Measurements from ENCODE around the gene HCFC1R1. TPM values are rescaled to one million over a fixed set of nuclear protein-coding genes. Genes with fewer than 3 reads are reported as not detected.

HCFC1R1 gene
- total RNA-seq, 3 donors from 2014 or later (not counting 1 experiment from before 2014, with no cell fraction given): 15.4 to 21.8 (median 16.0) TPM

DNA sequence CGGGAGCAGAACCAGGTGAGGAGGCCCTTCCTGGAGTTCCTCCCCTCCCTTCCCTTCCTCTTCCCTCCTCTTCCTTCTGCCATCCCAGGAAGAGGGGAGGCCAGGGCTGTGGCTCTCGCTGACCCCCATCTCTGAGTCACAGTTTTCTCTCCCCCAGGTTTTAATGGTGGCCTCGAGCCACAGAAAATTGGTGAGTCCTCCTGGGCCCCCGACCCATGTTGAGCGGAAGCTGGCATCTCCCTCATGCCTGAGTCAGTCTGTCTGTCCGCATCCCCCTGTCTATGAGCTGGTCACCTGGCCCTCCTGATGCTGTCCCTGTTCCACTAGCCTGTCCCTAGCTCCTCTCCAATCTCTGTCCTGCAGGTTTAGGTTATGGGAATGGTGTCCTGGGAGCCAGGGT, 23.8 kb downstream of the HCFC1R1 start:
- no peaks in the 10 kb centered on the region for H3K36me3 Mint-ChIP-seq
- intact Hi-C loops (cut with micrococcal nuclease): no loop called here
- ATAC-seq (no peak), DNase-seq (no peak)
- H3K4me1 Mint-ChIP-seq: peaks cover 0 to 4% of the 10 kb centered on the region in 2 donors
- H3K4me3 Mint-ChIP-seq: no peak overlapping the region
- Histone ChIP-seq H3K4me3 (ENCODE audit: low read length) (no peak overlapping the region), H3K36me3 (ENCODE audit: control insufficient read depth, insufficient read depth, low read length) (no peaks in the 10 kb centered on the region), H3K27ac (ENCODE audit: low read length) (no peak overlapping the region), H3K27me3 (ENCODE audit: control insufficient read depth, insufficient read depth, low read length) (no peaks in the 10 kb centered on the region), H3K9me3 (ENCODE audit: control insufficient read depth, insufficient read depth, low read length) (no peaks in the 10 kb centered on the region), H3K4me1 (ENCODE audit: control insufficient read depth, insufficient read depth, low read length) (peaks cover 7% of the 10 kb centered on the region)
- no peak overlapping the region for H3K27ac Mint-ChIP-seq
- peaks cover 0 to 2% of the 10 kb centered on the region in 2 donors for H3K27me3 Mint-ChIP-seq (ENCODE audit: low read depth in 2 of 2)
- no peaks in the 10 kb centered on the region for H3K9me3 Mint-ChIP-seq
- WGBS (ENCODE audit: insufficient coverage): 94% methylated on average over 6 of the region's 6 CpGs
- TF ChIP-seq, protein P1, sequence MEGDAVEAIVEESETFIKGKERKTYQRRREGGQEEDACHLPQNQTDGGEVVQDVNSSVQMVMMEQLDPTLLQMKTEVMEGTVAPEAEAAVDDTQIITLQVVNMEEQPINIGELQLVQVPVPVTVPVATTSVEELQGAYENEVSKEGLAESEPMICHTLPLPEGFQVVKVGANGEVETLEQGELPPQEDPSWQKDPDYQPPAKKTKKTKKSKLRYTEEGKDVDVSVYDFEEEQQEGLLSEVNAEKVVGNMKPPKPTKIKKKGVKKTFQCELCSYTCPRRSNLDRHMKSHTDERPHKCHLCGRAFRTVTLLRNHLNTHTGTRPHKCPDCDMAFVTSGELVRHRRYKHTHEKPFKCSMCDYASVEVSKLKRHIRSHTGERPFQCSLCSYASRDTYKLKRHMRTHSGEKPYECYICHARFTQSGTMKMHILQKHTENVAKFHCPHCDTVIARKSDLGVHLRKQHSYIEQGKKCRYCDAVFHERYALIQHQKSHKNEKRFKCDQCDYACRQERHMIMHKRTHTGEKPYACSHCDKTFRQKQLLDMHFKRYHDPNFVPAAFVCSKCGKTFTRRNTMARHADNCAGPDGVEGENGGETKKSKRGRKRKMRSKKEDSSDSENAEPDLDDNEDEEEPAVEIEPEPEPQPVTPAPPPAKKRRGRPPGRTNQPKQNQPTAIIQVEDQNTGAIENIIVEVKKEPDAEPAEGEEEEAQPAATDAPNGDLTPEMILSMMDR (IDR thresholded peaks at IDR 0.05): no peak

DNA sequence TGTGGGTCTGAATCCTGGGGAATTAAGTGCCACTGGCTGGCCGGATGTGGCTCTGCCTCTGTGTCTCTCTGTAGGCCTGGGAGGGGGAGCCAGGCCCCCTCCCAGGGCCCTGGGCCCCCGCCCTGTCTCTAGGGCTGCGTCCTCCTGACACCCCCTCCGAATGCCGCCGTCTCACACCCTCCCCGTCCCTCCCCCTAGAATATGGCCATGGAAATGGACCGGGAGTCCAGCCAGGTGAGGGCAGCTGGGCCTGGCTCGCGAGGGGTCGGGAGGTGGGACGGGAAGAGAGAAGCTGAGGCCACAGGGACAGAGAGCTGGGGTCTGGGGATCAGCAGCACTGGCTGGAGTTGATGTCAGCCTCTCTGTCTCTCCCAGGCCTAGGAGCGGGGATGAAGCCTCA, 27.4 kb downstream of the HCFC1R1 start:
- H3K4me3 ChIP-seq (ENCODE audit: low read length): no peak overlapping the region
- ATAC-seq (no peak), DNase-seq (no peak)
- H3K27ac ChIP-seq (ENCODE audit: low read length): no peak overlapping the region
- H3K4me1 Mint-ChIP-seq: no peaks in the 10 kb centered on the region
- 87% methylated on average over 13 of the region's 13 CpGs for WGBS (ENCODE audit: insufficient coverage)
- H3K27me3 Mint-ChIP-seq (ENCODE audit: low read depth in 2 of 2): no peaks in the 10 kb centered on the region
- H3K4me3 Mint-ChIP-seq: no peak overlapping the region
- no peaks in the 10 kb centered on the region for H3K9me3 Mint-ChIP-seq
- H3K36me3 Mint-ChIP-seq: no peaks in the 10 kb centered on the region
- H3K9me3 ChIP-seq (ENCODE audit: control insufficient read depth, insufficient read depth, low read length): no peaks in the 10 kb centered on the region
- no peaks in the 10 kb centered on the region for H3K27me3 ChIP-seq (ENCODE audit: control insufficient read depth, insufficient read depth, low read length)
- intact Hi-C loops (cut with micrococcal nuclease): no loop called here
- H3K4me1 ChIP-seq (ENCODE audit: control insufficient read depth, insufficient read depth, low read length): no peaks in the 10 kb centered on the region
- TF ChIP-seq, protein P1 (IDR thresholded peaks at IDR 0.05): no peak
- H3K36me3 ChIP-seq (ENCODE audit: control insufficient read depth, insufficient read depth, low read length): no peaks in the 10 kb centered on the region
- H3K27ac Mint-ChIP-seq: no peak overlapping the region

DNA sequence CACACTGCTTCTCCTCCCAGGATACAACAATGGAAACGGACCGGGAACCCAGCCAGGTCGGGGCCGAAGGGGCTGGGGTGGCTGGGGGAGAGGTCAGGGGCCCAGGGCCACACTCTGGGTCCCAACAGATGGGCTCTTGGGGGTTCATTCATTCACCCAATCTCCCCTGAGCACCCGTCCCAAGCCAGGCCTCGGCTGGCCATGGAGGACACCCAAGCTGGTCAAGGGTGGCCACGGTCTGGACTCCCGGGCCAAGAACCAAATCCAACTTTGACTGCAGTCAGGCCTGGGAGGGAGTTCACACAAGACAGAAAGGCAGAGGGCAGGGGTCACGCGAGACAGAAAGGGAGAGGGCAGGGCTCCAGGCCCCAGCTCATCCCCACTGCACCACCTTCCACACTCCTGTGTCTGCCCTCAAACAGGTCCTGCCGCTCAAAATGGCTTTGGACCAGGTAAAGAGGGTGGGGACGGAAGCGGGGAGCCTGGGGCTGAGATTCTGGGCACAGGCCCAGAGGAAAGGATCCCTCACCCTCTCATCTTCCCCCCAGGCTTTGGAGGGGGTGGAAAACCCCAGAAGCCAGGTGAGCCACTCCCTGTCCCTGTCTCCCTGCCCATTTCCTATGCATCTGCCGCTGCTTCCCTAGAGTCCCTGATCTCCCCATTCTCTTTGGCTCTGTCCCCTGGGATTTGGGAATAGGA, 31.2 kb downstream of the HCFC1R1 start:
- 97% methylated on average over 12 of the region's 14 CpGs for WGBS (ENCODE audit: insufficient coverage)
- no peak overlapping the region for H3K27ac Mint-ChIP-seq
- H3K4me3 Mint-ChIP-seq: no peak overlapping the region
- no peak for DNase-seq
- no peak for ATAC-seq
- no peaks in the 10 kb centered on the region for H3K9me3 ChIP-seq (ENCODE audit: control insufficient read depth, insufficient read depth, low read length)
- no peak overlapping the region for H3K4me3 ChIP-seq (ENCODE audit: low read length)
- TF ChIP-seq, protein P1 (IDR thresholded peaks at IDR 0.05): no peak
- no peaks in the 10 kb centered on the region for H3K9me3 Mint-ChIP-seq
- H3K4me1 Mint-ChIP-seq: no peaks in the 10 kb centered on the region
- no peaks in the 10 kb centered on the region for H3K27me3 Mint-ChIP-seq (ENCODE audit: low read depth in 2 of 2)
- no peaks in the 10 kb centered on the region for H3K27me3 ChIP-seq (ENCODE audit: control insufficient read depth, insufficient read depth, low read length)
- no peak overlapping the region for H3K27ac ChIP-seq (ENCODE audit: low read length)
- intact Hi-C loops (cut with micrococcal nuclease): no loop called here
- no peaks in the 10 kb centered on the region for H3K4me1 ChIP-seq (ENCODE audit: control insufficient read depth, insufficient read depth, low read length)
- H3K36me3 Mint-ChIP-seq: no peaks in the 10 kb centered on the region
- no peaks in the 10 kb centered on the region for H3K36me3 ChIP-seq (ENCODE audit: control insufficient read depth, insufficient read depth, low read length)

Measured in natural killer cell (primary cell).